Endometrial microvascular endothelial cells (primary cell): ENCODE results near the gene FSD1. TPM values are rescaled to one million over a fixed set of nuclear protein-coding genes. Genes with fewer than 3 reads are reported as not detected.
"Not testable (repeated sequence)": the region's sequence is repeated elsewhere in the genome, so short reads cannot be mapped to it uniquely, and the experiment has no call there.

ENCODE experiments used
- in situ Hi-C: cut with HindIII; loops from 2 replicates; pipeline ENCODE4 v1.10.0; 2017; ENCODE audit warnings: low sequenced_read_pairs, low pct_unique_long_range_greater_than_20kb; ENCODE audit errors: inconsistent ontology term
- total RNA-seq: library from RNA; depleted of rRNA; stranded (reverse); fragments of >200 nt; gene quantifications from one replicate; pipeline ENCODE4 v1.2.3, GENCODE V29; 2015; ENCODE audit errors: inconsistent ontology term

Gene FSD1
- total RNA-seq, 1 donor from 2014 or later = 15.1 TPM

DNA sequence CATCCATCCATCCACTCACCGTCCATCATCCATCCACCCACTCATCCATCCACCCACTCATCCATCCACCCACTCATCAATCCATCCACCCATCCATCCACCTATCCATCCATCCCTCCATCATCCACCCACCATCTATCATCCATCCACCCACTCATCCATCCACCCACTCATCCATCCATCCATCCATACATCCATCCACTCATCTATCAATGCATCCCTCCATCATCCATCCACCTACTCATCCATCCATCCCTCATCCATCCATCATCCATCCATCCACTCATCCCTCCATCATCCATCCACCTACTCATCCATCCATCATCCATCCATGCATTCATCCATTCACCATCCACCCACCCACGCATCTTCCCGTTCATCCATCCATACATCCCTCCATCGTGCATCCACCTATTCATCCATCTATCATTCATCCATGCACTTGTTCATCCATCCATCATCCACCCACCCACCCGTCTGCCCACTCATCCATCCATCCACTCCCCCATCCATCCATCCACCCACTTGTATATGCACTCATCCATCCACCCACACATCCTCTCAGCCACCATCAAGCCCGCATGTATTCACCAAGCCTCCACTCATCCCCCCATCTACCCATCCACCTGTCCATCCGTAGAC is 30.7 kb downstream of the FSD1 start:
- in situ Hi-C loops = no loop called here

DNA sequence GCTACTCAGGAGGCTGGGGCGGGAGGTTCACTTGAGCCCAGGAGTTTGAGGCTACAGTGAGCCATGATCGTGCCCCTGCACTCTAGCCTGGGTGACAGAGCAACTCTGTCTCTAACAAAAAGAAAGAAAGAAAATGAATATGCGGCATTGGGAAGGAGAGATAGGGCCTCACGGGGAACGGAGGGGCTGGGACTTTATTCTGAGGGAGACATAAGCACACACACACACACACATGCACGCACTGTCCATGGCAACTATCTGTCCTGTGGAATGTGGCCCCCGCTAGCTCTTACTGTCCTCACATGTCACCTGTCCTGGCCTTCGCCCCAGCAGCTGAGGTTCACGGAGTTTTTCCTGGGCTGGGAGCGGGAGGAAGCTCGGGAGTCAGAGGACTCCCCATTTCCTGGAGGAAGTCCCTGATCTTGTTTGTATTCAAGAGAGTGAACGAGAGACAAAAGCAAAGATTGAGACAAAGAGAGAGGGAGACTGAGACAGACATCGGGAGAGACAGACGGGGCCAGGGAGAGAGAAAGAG is 33.6 kb downstream of the FSD1 start:
- in situ Hi-C loops = no loop called here

DNA sequence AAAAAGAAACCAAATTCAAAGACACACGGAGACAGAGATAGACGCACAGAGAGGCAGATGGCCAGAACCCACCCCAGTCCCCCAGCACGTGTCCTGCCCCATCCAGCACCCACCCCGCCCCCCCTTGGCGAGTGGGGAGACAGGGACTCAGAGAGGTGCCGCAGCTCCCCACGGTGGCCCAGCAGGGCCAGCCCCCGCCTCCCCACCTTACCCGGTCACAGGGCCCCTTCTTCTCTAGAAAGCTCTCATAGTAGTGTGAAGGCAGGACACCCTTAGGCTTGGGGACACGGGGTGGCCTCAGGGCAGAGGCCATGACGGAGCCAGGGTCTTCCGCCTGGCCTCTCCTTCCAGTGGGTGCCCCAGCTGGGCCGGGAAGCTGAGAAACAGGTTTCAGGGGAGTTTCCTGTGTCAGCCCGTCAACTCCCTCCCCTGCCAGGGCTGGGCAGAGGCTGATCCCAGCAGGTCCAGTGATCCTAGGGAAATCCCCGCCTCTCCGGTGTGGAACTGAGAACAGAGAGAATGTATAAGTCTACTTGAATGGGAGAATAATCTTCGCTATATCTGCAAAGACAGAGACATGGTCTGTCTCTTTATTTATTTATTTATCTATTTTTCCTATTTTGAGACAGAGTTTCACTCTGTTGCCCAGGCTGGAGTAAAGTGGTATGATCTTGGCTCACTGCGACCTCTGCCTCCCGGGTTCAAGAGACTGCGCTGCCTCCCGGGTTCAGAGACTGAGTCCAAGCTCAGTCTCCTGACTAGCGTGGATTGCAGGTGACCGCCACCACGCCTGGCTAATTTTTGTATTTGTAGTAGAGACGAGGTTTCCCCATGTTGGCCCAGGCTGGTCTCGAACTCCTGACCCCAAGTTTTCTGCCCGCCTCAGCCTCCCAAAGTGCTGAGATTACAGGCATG is 34.3 kb downstream of the FSD1 start, which contains the start of gene STAP2:
Gene STAP2 (minus strand): TSS at position 387 of the 915 bp plus-strand sequence. CDS start 74 bp downstream, at position 313.
- in situ Hi-C loops = no loop called here

DNA sequence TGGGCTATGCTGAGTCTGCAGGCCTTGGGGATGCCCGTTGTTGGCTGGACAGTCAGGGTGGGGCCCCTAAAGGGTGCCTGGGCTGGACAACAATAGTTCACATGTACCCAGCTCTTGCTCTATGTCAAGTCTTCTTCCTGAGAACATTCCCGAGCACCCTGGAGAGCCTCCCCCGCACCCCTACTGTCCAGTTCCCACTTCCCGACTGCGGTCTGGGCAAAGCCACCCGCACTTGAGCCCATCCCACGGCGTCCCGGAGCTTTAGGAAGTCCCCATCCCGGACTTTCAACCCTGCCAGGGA is 37.9 kb downstream of the FSD1 start:
- in situ Hi-C loops = no loop called here

DNA sequence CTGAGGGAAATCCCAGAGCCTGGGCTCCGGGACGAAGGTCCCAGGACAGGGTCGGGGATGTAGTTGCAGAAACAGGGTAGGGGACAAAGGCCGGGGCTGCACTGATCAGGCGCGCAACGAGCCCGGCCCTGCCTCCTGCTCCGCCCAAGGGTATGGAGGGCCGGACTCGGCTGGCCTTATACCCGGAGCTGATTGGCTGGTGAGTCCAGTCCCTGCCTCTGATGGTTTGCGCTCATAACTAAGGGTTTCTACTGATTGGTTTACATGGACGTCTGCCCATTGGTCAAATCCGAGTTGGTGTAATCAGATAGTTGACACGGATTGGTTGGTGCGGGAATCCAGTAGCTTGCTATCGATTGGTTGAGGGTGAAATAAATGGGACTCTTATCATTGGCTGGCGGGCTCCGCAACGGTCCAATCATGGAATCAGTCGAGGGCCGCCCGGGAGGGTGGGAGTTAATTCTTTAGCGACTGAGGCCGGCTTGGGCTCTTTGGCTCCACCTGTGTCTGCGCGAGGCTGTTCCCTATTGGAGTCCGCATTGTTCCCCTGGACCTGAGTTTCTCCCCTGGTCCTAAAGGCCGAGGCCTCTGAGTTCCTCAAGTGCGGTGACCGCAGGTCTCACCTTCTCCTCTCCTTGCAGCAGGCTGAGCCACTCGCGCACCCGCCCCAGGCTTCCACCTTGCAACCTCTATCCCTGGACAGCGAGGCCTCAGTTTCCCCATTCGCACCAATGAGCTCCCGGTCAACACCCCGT is 38.4 kb downstream of the FSD1 start:
- in situ Hi-C loops = no loop called here

DNA sequence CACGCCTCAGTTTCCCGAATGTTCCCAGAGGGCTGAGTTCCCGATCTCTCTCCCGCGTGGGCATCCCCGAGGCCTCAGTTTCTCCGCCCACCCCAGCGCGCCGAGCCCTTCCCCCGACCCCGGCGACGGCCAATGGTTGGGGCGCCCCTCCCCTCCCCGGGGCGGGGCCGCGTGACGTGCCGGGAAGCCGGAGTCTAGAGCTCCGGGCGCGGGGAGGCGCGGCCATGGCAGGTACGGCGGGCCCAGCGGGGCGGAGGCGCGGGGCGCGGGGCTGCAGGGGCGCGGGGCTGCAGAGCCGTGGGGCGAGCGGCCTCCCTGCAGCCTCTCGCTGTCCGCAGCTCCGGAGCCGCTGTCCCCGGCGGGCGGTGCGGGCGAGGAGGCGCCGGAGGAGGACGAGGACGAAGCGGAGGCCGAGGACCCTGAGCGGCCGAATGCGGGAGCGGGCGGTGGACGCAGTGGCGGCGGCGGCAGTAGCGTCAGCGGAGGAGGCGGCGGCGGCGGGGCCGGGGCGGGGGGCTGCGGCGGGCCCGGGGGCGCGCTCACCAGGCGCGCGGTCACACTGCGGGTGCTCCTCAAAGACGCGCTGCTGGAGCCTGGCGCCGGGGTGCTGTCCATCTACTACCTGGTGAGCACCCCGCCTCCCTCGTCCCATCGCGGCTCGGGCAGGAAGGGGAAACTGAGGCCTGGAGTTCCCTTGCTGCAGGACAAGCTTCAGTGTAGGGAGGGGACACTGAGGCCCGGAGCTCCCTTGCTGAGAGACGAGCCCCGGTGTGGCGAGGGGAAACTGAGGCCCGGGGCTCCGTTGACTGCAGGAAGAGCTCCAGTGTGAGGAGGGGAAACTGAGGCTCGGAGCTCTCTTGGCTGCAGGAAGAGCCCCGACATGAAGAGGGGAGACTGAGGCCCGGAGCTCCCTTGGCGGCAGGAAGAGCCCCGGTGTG is 39.2 kb downstream of the FSD1 start, which contains the start of gene MPND:
Gene MPND (plus strand): TSS at position 193 of the 938 bp plus-strand sequence. CDS start 32 bp downstream, at position 225.
- in situ Hi-C loops = no loop called here

DNA sequence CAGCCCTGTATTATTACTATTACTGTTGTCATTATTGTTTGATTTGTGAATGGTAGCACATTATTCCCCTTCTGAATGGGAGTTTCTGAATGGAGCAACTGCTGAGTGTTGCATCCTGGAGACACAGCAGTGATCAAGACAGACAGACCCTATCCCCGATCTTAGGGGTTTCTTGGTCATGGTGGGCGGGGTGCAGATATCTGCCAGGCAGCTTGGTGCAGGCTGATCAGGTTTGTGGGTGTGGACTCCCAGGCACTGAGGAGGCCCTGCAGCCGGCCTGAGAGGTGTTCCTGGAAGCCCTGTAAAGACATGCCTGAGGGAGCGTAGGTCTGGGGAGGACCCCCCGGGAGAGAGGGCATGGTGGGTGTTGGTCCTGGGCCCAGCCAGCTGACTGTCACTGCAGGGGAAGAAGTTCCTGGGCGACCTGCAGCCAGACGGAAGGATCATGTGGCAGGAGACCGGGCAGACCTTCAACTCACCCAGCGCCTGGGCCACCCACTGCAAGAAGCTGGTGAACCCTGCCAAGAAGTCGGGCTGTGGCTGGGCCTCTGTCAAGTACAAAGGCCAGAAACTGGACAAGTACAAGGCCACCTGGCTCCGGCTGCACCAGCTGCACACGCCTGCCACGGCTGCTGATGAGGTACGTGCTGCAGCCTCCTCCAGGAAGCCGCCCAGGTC is 41.1 kb downstream of the FSD1 start:
- in situ Hi-C loops = no loop called here

DNA sequence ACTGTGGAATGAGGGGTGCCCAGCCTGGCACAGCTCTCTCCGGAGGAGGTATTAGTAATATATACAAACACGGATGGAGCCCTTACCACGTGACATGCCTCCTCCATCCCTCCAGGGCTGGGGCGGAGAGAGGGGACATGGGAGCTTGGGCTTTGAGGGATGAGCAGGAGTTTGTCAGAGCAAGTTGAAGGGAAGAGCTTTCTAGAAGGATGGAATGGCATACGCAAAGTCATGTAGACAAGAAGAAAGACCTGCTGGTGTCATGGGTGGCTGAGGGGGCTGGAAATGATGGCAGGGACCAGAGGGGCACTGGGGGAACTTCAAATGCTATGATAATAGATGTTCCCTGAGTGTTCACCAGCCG is 41.6 kb downstream of the FSD1 start:
- in situ Hi-C loops = no loop called here

DNA sequence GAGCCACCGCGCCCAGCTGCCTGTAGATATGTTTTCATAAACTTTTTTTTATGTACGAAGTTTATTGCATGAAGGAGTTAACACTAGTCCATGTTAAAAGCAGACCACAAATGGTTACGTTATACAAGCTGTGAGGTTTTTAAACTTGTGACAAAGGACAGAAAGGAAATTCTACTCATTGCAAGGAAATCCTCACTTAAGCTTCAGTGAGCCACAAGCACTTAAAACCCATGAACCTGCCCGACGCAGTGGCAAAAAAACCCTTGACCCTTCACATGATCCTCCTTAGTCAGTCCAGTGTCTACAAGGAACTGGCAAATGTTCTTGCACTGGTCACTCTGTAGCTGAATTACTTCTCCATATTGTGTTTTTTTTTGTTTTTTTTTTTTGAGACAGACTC is 43.1 kb downstream of the FSD1 start:
- in situ Hi-C loops = no loop called here

DNA sequence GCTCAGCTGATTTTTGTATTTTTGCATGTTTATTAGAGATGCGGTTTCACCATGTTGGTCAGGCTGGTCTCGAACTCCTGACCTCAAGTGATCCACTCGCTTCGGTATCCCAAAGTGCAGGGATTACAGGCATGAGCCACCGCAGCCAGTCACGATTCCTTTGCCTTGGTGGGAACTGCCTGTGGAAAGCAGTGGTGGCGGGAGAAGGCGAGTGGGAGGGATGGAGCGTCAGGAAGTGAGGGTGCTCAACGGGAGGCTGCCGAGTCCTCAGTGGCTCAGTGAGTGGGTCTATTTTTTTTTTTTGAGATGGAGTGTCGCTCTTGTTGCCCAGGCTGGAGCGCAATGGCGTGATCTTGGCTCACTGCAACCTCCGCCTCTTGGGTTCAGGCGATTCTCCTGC is 44.8 kb downstream of the FSD1 start:
- in situ Hi-C loops = not testable (repeated sequence)

DNA sequence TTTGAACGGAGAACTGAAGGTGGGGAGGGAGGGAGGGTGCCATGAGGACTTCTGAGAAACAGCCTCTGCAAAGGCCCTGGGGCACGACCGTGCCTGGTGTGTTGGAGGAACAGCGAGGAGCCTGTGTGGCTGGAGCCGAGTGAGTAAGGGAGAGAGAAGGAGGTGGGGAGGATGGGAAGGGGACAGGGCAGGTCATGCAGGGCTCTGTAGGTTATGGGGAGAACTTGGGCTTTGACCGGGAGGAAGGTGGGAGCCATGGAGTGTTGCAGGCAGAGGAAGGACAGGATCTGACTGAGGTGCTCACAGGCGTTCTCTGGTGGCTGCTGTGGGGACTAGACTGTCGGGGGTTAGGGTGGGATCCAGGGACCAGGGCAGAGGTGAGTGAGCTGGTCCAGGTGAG is 45.7 kb downstream of the FSD1 start:
- in situ Hi-C loops = no loop called here

DNA sequence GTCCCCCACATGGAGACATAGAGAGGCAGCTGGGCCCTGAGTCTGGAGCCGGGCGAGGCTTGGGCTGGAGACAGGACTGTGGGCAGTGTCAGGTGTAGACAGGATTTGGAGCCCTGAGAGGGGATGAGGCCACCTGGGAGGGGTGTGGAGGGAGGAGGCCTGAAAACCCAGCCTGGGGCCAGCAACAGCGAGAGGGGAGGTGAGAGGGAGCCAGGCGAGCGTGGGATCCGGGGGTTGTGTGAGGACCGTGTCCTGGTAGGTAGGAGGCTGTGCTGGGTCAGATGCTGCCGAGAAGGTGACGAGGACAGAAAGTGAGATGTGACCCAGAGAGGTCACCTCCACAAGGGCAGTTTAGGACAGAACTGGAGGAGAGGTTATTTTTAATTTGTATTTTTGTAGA is 46.3 kb downstream of the FSD1 start:
- in situ Hi-C loops = no loop called here

DNA sequence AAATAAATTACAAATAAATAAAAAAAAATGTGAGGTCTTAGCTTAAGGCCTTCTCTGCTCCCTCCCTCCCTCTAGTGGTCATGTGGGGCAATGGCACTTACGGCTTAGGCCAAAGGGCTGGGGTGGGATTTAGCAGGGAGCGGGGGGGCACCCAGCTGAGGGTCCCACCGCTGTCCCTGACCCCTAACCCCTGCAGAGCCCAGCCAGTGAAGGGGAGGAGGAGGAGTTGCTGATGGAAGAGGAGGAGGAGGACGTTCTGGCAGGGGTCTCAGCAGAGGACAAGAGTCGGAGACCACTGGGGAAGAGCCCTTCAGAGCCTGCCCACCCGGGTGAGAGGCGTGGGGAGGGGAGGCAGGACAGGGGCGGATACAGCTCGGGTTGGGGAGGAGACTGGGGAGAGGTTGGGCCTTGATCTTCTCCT is 48.3 kb downstream of the FSD1 start:
- in situ Hi-C loops = no loop called here

DNA sequence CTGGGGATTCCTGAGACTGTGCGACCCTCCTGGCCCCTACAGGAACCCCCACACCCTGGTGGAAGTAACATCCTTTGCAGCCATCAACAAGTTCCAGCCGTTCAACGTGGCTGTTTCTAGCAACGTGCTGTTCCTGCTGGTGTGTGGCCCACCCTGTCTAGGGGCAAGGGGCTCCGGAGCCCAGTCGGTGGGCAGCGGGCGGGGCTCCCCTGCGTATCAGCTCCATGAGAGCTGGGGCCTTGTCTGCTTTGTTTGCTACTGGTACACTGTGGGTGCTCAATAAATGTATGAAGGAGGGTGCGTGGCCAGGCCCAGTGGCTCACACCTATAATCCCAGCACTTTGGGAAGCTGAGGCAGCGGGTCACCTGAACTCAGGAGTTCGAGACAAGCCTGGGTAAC is 49.9 kb downstream of the FSD1 start:
- in situ Hi-C loops = no loop called here

DNA sequence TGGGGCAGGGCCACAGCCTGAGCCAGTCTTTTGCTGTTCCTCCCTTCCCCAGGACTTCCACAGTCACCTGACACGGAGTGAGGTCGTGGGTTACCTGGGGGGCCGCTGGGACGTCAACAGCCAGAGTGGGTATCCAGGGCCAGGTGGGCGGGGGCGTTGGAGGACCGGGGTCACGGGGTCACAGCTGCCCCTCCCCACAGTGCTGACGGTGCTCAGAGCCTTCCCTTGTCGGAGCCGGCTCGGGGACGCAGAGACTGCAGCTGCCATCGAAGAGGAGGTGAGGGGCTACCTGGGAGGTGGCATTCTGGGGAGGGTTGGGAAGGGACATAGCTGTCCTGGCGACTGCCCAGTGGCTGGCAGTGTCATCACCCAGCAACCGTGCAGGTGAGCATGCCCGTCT is 50.5 kb downstream of the FSD1 start:
- in situ Hi-C loops = no loop called here

DNA sequence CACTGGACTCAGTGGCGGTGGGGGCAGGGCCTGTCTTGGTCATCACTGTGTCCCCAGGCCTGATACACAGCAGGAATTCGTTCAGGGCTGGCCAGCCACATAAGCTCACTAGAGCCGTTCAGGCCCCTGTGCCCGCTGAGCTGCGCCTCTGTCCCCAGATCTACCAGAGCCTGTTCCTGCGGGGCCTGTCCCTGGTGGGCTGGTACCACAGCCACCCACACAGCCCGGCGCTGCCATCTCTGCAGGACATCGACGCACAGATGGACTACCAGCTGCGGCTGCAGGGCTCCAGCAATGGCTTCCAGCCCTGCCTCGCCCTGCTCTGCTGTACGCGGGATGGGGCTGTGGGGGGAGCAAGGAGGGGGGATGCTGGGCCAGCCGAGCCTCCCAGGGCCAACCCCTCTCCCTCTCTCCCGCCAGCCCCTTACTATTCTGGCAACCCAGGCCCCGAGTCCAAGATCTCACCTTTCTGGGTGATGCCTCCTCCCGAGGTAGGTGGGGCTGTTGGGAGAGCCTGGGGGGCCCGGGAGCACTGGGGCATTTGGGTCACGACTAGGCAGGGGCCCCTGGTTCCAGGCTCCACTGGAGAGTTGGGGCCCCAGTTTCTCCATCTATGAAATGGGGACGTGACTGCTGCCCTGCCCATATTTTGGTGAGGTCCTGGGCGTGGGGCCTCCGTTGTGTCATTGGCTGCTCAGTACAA is 52.8 kb downstream of the FSD1 start:
- in situ Hi-C loops = no loop called here

DNA sequence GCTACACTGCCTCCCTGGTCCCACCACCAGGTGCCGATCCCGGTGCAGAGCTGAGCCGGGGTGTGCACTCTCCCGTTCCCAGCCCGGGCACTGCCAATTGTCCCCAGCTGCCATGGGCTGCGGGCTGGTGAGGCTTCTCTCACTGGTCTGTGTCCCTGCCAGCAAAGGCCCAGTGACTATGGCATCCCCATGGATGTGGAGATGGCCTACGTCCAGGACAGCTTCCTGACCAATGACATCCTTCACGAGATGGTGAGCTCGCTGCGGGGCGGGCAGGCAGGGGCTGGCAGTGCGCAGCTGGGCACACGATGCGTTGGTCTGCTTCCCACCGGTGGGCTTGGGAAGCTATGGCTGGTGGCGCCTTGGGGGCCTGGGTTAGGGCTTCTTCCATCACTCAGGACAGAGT is 53.5 kb downstream of the FSD1 start:
- in situ Hi-C loops = no loop called here
